ENCODE measurements around the gene ABCB9. TPM values are rescaled to one million over a fixed set of nuclear protein-coding genes. Genes with fewer than 3 reads are reported as not detected.
A peak's percentile ranks its signal among the peaks of the same experiment; 100 is the strongest.

ABCB9 gene
- total and polyA plus RNA-seq, 2 experiments from 2014 or later, result 1.2 to 7.0 TPM

- Histone ChIP-seq H3K27me3 (ENCODE audit: insufficient read depth) (no peaks in the 10 kb centered on the region), H3K79me2 (replicated peaks; ENCODE audit: insufficient read depth) (peaks cover 23% of the 10 kb centered on the region; the same call in 1 of the 2 replicates), H3K4me3 (peak overlapping the region; percentile 92), H3K4me2 (peak overlapping the region; percentile 96), H3K27ac (ENCODE audit: low read depth) (no peak overlapping the region), H3K9me2 (ENCODE audit: insufficient read depth) (no peaks in the 10 kb centered on the region), H3F3A (replicated peaks; ENCODE audit: low read depth) (no peaks in the 10 kb centered on the region), H4K20me1 (replicated peaks; ENCODE audit: insufficient read depth) (no peaks in the 10 kb centered on the region; the same call in 1 of the 2 replicates), H3K4me1 (ENCODE audit: insufficient read depth) (peaks cover 22% of the 10 kb centered on the region; the same call in 1 of the 2 replicates), H2AFZ (peak overlapping the region; percentile 83), H3K36me3 (ENCODE audit: insufficient read depth) (no peaks in the 10 kb centered on the region; the same call in 1 of the 2 replicates)
- H3K27me3 Mint-ChIP-seq (ENCODE audit: insufficient read depth, low read depth, poor library complexity), result peaks cover 25% of the 10 kb centered on the region
- no peak for ATAC-seq
- no peaks in the 10 kb centered on the region; the same call in 2 of the 3 replicates for H3K36me3 Mint-ChIP-seq (ENCODE audit: low read depth)
- TF ChIP-seq EZH2 (IDR thresholded peaks at IDR 0.05; ENCODE audit: low read depth, unreplicated experiment), result no peak
- TF ChIP-seq ETS1 (IDR thresholded peaks at IDR 0.05), result no peak
- TF ChIP-seq CREB1 (CRISPR knock-in tag; IDR thresholded peaks at IDR 0.05; ENCODE audit: low read depth), result no peak
- no peak for TF ChIP-seq ZNF462 (CRISPR knock-in tag; IDR thresholded peaks at IDR 0.05)
- TF ChIP-seq POLR2AphosphoS5 (IDR thresholded peaks at IDR 0.05; ENCODE audit: low read depth), result no peak
- no peak for TF ChIP-seq NANOG (IDR thresholded peaks at IDR 0.05; ENCODE audit: borderline replicate concordance)
- TF ChIP-seq ZNF331 (CRISPR knock-in tag; IDR thresholded peaks at IDR 0.05; ENCODE audit: low read depth), result no peak
- no peaks in the 10 kb centered on the region for H3K9me3 Mint-ChIP-seq
- peaks cover 21% of the 10 kb centered on the region for H3K4me1 Mint-ChIP-seq
- H3K27ac Mint-ChIP-seq, result peak overlapping the region; percentile 11; the same call in 1 of the 2 replicates
- peak overlapping the region; percentile 82 for H3K4me3 Mint-ChIP-seq
- DNase-seq (ENCODE audit: low spot score), result no peak
Measured at GRCh38 chr12:122979908-122980182, 13.6 kb upstream of the ABCB9 start.
